ENCODE measurements around the gene DLG2.

Gene DLG2

DNA sequence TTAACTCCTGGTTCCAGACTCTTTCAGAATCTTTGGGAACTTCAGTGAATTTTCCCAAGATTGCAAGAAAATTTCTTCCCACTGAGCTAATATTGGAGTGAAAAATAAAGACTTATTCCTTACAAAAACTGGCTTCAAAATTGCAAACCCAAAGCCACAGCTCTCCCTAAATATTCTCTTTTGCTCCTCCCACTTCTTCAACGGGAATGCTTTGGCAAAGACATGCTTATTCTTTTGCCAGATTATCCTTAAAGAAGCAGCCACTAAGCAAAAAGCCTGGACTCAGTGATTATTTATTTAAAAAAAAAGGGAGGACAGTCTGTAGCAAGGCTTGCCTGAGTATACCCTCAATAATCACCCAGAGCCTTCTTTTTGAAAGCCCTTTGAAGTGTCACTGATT lies 1438.6 kb downstream of the DLG2 start:
- Histone ChIP-seq H3K9me2 (ENCODE audit: low read depth, low read length) (no peaks in the 10 kb centered on the region), H3K4me2 (ENCODE audit: low read length) (no peak overlapping the region), H3K9ac (ENCODE audit: low read length) (no peak overlapping the region), H3K9me3 (ENCODE audit: low read length) (no peaks in the 10 kb centered on the region), H2AFZ (ENCODE audit: low read length) (no peak overlapping the region), H3K79me2 (ENCODE audit: insufficient read depth, low read length) (no peaks in the 10 kb centered on the region), H3K27ac (ENCODE audit: low read depth, low read length, poor library complexity, severe bottlenecking) (no peak overlapping the region), H3K4me1 (ENCODE audit: insufficient read depth, low read length, severe bottlenecking) (no peaks in the 10 kb centered on the region), H3K27me3 (ENCODE audit: insufficient read depth, low read length) (no peaks in the 10 kb centered on the region), H4K20me1 (ENCODE audit: insufficient read depth, low read length) (no peaks in the 10 kb centered on the region), H3K36me3 (ENCODE audit: insufficient read depth, low read length) (no peaks in the 10 kb centered on the region), H3K4me3 (ENCODE audit: low read depth, low read length, poor library complexity, severe bottlenecking) (no peak overlapping the region), H3F3A (ENCODE audit: insufficient read depth, low read length) (no peaks in the 10 kb centered on the region)
- TF ChIP-seq EZH2 (IDR thresholded peaks at IDR 0.05; ENCODE audit: borderline replicate concordance, low read length) = no peak
- TF ChIP-seq, protein P1, sequence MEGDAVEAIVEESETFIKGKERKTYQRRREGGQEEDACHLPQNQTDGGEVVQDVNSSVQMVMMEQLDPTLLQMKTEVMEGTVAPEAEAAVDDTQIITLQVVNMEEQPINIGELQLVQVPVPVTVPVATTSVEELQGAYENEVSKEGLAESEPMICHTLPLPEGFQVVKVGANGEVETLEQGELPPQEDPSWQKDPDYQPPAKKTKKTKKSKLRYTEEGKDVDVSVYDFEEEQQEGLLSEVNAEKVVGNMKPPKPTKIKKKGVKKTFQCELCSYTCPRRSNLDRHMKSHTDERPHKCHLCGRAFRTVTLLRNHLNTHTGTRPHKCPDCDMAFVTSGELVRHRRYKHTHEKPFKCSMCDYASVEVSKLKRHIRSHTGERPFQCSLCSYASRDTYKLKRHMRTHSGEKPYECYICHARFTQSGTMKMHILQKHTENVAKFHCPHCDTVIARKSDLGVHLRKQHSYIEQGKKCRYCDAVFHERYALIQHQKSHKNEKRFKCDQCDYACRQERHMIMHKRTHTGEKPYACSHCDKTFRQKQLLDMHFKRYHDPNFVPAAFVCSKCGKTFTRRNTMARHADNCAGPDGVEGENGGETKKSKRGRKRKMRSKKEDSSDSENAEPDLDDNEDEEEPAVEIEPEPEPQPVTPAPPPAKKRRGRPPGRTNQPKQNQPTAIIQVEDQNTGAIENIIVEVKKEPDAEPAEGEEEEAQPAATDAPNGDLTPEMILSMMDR (IDR thresholded peaks at IDR 0.05; ENCODE audit: low read length) = no peak

DNA sequence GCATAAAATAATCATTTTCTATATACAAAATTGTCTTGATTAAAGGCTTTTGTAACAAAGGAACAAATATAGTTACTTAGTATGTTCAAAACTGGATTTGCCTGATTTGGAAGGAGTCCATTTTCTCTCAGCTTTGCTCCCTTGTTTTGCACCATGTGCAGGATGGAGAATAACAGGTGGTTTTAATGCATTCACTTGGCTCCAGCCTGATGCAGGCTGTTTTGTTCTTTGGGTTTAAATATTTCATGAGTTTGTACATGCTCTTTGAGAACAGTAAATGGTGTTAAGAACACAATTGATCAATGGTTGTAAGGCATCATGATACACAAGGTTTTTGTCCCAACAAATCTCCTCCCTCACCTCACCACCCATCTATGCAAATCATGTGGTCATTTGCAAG lies 1454.1 kb downstream of the DLG2 start:
- no peaks in the 10 kb centered on the region for H3K9me3 ChIP-seq (ENCODE audit: low read length)
- no peak overlapping the region for H3K4me2 ChIP-seq (ENCODE audit: low read length)
- H3K4me1 ChIP-seq (ENCODE audit: insufficient read depth, low read length, severe bottlenecking) = no peaks in the 10 kb centered on the region
- H3K27me3 ChIP-seq (ENCODE audit: insufficient read depth, low read length) = no peaks in the 10 kb centered on the region
- H2AFZ ChIP-seq (ENCODE audit: low read length) = no peak overlapping the region
- no peaks in the 10 kb centered on the region for H3F3A ChIP-seq (ENCODE audit: insufficient read depth, low read length)
- no peak overlapping the region for H3K27ac ChIP-seq (ENCODE audit: low read depth, low read length, poor library complexity, severe bottlenecking)
- H3K36me3 ChIP-seq (ENCODE audit: insufficient read depth, low read length) = no peaks in the 10 kb centered on the region
- no peak for TF ChIP-seq EZH2 (IDR thresholded peaks at IDR 0.05; ENCODE audit: borderline replicate concordance, low read length)
- TF ChIP-seq, protein P1 (IDR thresholded peaks at IDR 0.05; ENCODE audit: low read length) = no peak
- no peaks in the 10 kb centered on the region for H4K20me1 ChIP-seq (ENCODE audit: insufficient read depth, low read length)
- H3K9ac ChIP-seq (ENCODE audit: low read length) = no peak overlapping the region
- no peaks in the 10 kb centered on the region for H3K9me2 ChIP-seq (ENCODE audit: low read depth, low read length)
- H3K79me2 ChIP-seq (ENCODE audit: insufficient read depth, low read length) = no peaks in the 10 kb centered on the region
- no peak overlapping the region for H3K4me3 ChIP-seq (ENCODE audit: low read depth, low read length, poor library complexity, severe bottlenecking)

DNA sequence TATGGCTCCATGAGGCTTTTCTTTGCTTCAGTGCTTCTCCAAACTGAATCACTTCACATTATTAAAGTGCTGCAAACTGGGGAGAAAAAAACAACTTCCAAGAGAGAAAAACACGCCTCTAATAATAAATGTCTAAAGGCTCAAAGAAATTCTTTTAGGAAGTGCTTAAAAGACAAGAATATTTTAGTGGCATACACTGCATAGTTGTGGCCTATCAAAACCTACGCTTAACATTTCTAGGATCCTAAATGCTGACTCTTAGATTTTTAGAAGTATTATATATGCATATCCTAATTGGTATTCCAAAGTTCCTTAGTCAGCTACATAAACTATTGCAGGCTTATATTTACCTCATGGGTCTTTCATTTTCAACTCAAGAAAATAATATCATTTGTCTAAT lies 1462.0 kb downstream of the DLG2 start:
- H3K9me2 ChIP-seq (ENCODE audit: low read depth, low read length) = no peaks in the 10 kb centered on the region
- no peaks in the 10 kb centered on the region for H3F3A ChIP-seq (ENCODE audit: insufficient read depth, low read length)
- H3K4me1 ChIP-seq (ENCODE audit: insufficient read depth, low read length, severe bottlenecking) = no peaks in the 10 kb centered on the region
- no peaks in the 10 kb centered on the region for H3K79me2 ChIP-seq (ENCODE audit: insufficient read depth, low read length)
- H3K9me3 ChIP-seq (ENCODE audit: low read length) = no peaks in the 10 kb centered on the region
- H4K20me1 ChIP-seq (ENCODE audit: insufficient read depth, low read length) = no peaks in the 10 kb centered on the region
- H3K9ac ChIP-seq (ENCODE audit: low read length) = no peak overlapping the region
- H3K4me2 ChIP-seq (ENCODE audit: low read length) = no peak overlapping the region
- TF ChIP-seq, protein P1 (IDR thresholded peaks at IDR 0.05; ENCODE audit: low read length) = no peak
- no peaks in the 10 kb centered on the region for H3K36me3 ChIP-seq (ENCODE audit: insufficient read depth, low read length)
- H3K4me3 ChIP-seq (ENCODE audit: low read depth, low read length, poor library complexity, severe bottlenecking) = no peak overlapping the region
- no peak overlapping the region for H3K27ac ChIP-seq (ENCODE audit: low read depth, low read length, poor library complexity, severe bottlenecking)
- H3K27me3 ChIP-seq (ENCODE audit: insufficient read depth, low read length) = no peaks in the 10 kb centered on the region; the same call in 1 of the 2 replicates
- H2AFZ ChIP-seq (ENCODE audit: low read length) = no peak overlapping the region

Data from OCI-LY1 (cell line).